ENCODE measurements around the gene PAFAH1B2. TPM values are rescaled to one million over a fixed set of nuclear protein-coding genes. Genes with fewer than 3 reads are reported as not detected.
"Not testable (repeated sequence)": the region's sequence is repeated elsewhere in the genome, so short reads cannot be mapped to it uniquely, and the experiment has no call there.

Gene PAFAH1B2
- total RNA-seq, 1 donor from 2014 or later = 78.2 TPM

DNA sequence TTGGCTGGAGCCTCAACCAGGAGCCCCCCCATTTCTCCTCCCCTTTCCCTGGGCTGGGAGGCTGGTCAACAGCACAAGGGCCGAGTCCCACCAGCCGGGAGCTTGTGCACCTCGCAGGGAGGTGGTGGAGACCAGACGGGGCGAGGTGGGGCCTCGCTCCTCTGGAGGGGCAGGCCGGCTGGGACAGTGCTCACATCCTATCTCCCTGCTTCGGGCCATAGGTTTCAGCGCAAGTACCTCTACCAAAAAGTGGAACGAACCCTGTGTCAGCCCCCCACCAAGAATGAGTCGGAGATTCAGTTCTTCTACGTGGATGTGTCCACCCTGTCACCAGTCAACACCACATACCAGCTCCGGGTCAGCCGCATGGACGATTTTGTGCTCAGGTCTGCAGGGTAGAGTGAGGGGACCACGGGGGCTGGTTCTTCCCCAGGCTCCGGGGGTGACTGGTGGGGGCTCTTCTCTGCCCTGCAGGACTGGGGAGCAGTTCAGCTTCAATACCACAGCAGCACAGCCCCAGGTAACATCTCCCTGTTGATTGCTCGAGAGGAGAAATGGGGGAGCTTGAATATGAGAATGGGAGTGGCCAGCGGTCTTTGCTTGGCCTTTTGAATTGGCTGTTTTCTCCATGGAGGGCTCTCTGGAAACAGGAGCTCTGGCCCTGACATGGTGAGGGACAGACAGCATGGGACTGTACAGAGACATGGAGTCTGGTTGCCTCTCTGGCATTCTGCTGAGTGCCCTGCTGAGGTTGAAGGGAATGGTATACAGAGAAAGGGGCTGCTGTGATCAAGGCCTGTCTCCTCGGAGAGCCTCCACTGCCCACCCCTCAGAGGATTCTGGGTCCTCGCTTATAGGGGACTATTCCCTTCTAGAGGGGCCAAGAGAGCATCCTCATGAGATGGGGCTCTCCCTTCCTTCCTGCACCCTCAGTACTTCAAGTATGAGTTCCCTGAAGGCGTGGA is 37.8 kb downstream of the PAFAH1B2 start:
- Histone ChIP-seq H3K9me3 (no peaks in the 10 kb centered on the region), H3K36me3 (peaks cover 32% of the 10 kb centered on the region), H3K4me1 (peaks cover 43% of the 10 kb centered on the region), H3K27ac (no peak overlapping the region), H3K4me3 (no peak overlapping the region), H3K27me3 (ENCODE audit: low read depth) (no peaks in the 10 kb centered on the region)
- TF ChIP-seq, protein P1, sequence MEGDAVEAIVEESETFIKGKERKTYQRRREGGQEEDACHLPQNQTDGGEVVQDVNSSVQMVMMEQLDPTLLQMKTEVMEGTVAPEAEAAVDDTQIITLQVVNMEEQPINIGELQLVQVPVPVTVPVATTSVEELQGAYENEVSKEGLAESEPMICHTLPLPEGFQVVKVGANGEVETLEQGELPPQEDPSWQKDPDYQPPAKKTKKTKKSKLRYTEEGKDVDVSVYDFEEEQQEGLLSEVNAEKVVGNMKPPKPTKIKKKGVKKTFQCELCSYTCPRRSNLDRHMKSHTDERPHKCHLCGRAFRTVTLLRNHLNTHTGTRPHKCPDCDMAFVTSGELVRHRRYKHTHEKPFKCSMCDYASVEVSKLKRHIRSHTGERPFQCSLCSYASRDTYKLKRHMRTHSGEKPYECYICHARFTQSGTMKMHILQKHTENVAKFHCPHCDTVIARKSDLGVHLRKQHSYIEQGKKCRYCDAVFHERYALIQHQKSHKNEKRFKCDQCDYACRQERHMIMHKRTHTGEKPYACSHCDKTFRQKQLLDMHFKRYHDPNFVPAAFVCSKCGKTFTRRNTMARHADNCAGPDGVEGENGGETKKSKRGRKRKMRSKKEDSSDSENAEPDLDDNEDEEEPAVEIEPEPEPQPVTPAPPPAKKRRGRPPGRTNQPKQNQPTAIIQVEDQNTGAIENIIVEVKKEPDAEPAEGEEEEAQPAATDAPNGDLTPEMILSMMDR (IDR thresholded peaks at IDR 0.05) = no peak
- ATAC-seq (no peak), DNase-seq (no peak)
- intact Hi-C loops (cut with DNase I) = no loop called here

DNA sequence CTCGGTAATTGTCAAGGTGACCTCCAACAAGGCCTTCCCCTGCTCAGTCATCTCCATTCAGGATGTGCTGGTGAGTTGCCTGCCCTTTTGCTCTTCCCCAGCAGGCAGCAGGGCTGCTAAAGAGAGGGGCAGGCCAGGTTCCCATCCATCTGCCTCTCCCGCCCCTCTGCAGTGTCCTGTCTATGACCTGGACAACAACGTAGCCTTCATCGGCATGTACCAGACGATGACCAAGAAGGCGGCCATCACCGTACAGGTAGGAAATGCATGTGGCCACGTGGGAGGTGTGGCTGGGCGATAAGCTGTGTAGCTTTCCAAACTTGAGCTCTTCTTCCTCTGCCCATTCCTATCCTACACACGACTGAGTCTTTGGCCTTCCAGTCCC is 38.5 kb downstream of the PAFAH1B2 start:
- Histone ChIP-seq H3K4me1 (peaks cover 43% of the 10 kb centered on the region), H3K4me3 (no peak overlapping the region), H3K9me3 (no peaks in the 10 kb centered on the region), H3K27ac (no peak overlapping the region), H3K36me3 (peaks cover 38% of the 10 kb centered on the region), H3K27me3 (ENCODE audit: low read depth) (no peaks in the 10 kb centered on the region)
- intact Hi-C loops (cut with DNase I) = no loop called here
- TF ChIP-seq, protein P1 (IDR thresholded peaks at IDR 0.05) = no peak
- ATAC-seq (no peak), DNase-seq (peak; percentile 42)

DNA sequence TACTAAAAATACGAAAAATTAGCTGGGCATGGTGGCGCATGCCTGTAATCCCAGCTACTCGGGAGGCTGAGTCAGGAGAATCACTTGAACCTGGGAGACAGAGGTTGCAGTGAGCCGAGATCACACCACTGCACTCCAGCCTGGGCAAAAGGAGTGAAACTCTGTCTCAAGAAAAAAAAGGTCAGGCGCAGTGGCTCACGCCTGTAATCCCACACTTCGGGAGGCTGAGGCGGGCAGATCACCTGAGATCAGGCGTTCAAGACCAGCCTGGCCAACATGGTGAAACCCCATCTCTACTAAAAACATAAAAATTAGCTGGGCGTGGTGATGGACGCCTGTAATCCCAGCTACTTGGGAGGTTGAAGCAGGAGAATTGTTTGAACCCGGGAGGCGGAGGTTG is 39.1 kb downstream of the PAFAH1B2 start:
- H3K27ac ChIP-seq; ATAC-seq; H3K9me3 ChIP-seq; intact Hi-C loops (cut with DNase I); DNase-seq; H3K4me3 ChIP-seq; H3K27me3 ChIP-seq (ENCODE audit: low read depth): not testable (repeated sequence)
- Histone ChIP-seq H3K4me1 (peaks cover 37% of the 10 kb centered on the region), H3K36me3 (peaks cover 45% of the 10 kb centered on the region)

DNA sequence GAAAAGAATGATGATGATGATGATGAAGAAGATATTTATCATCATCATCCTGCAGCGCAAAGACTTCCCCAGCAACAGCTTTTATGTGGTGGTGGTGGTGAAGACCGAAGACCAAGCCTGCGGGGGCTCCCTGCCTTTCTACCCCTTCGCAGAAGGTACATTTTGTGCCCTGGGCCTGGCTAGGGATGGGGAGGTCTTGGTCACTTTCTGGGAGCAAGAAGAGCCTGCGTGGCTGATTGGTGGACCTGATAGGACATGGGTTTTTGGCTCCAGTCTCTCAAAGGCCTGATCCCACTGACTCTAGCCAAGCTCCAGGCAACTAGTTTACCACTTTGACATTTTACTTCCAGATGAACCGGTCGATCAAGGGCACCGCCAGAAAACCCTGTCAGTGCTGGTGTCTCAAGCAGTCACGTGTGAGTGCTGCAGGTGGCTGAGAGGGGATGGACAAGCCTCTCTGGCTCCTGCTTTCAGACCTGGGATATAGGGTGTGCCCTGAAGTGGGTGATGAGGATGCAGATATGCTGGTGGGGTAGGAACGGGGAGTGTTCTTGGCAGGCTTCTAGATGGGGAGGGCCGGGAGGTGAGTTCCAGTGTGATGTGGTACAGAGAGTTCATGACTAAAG is 39.8 kb downstream of the PAFAH1B2 start:
- Histone ChIP-seq H3K36me3 (peaks cover 51% of the 10 kb centered on the region), H3K27ac (peak overlapping the region; percentile 18), H3K4me1 (peaks cover 33% of the 10 kb centered on the region), H3K9me3 (no peaks in the 10 kb centered on the region), H3K27me3 (ENCODE audit: low read depth) (no peaks in the 10 kb centered on the region), H3K4me3 (no peak overlapping the region)
- ATAC-seq (peak; percentile 60 to 62), DNase-seq (peak; percentile 70)
- intact Hi-C loops (cut with DNase I) = no loop called here
- TF ChIP-seq, protein P1 (IDR thresholded peaks at IDR 0.05) = no peak

DNA sequence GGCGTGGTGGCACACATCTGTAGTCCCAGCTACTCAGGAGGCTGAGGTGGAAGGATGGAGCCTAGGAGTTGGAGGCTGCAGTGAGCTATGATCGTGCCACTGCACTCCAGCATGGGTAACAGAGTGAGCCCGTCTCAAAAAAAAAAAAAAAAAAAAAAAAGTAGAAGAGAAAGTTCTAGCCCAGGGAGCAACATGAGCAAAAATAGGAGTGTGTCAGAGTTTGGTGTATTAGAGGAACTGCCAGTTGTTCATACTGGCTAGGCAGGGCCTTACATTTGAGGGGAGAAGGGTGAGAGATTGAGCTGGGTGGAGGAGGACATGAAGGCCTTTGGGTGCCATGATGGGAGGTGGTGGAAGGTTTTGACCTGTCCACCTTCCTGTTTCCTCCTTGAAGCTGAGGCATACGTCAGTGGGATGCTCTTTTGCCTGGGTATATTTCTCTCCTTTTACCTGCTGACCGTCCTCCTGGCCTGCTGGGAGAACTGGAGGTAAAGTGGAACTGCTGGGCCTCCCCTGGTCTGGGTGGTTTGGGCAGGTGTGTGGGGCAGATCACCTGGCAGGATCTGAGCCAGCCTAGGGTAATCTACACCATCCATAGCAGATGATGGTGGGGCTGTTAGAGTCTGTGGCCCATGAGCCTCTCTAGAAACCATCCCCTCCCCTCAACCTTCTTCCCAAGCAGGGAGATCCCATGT is 41.8 kb downstream of the PAFAH1B2 start:
- H3K4me3 ChIP-seq = peak overlapping the region; percentile 20
- intact Hi-C loops (cut with DNase I) = no loop called here
- ATAC-seq = no peak
- H3K9me3 ChIP-seq = no peaks in the 10 kb centered on the region
- peak; percentile 27 for DNase-seq
- H3K36me3 ChIP-seq = peaks cover 71% of the 10 kb centered on the region
- H3K27me3 ChIP-seq (ENCODE audit: low read depth) = no peaks in the 10 kb centered on the region
- TF ChIP-seq, protein P1 (IDR thresholded peaks at IDR 0.05) = no peak
- peak overlapping the region; percentile 64 for H3K27ac ChIP-seq
- H3K4me1 ChIP-seq = peaks cover 24% of the 10 kb centered on the region
